Aorta (tissue), 5 donors: ENCODE measurements around the gene NFIA. TPM values are rescaled to one million over a fixed set of nuclear protein-coding genes. Genes with fewer than 3 reads are reported as not detected.
A peak's percentile ranks its signal among the peaks of the same experiment; 100 is the strongest.

Source experiments
- ATAC-seq: fragments of 200-7000 bp; cut with Tn5 transposase; one replicate; pipeline ENCODE4 v1.9.1; 2022; ENCODE audit warnings: moderate library complexity; ENCODE audit not compliant: low FRiP score
- DNase-seq, 2 donors: peaks; one replicate each; pipeline ENCODE4 v3.0.0-alpha.2; 2020
- H3K27ac ChIP-seq, 2 donors: one replicate each; pipeline ENCODE4 v1.5.1; 2013; ENCODE audit warnings: low read length in 2 of 2, mild to moderate bottlenecking in 2 of 2, moderate library complexity in 2 of 2, control low read depth in 1 of 2, inconsistent platforms in 1 of 2, low read depth in 1 of 2
- H3K27me3 ChIP-seq, 2 donors: one replicate each; pipeline ENCODE4 v1.6.1; 2013; ENCODE audit warnings: control low read depth in 1 of 2, low read length in 1 of 2, mild to moderate bottlenecking in 1 of 2, moderate library complexity in 1 of 2; ENCODE audit not compliant: insufficient read depth in 2 of 2, control insufficient read depth in 1 of 2
- H3K36me3 ChIP-seq, 2 donors: one replicate each; pipeline ENCODE4 v1.6.1; 2013; ENCODE audit warnings: control low read depth in 1 of 2, low read length in 1 of 2, mild to moderate bottlenecking in 1 of 2; ENCODE audit not compliant: insufficient read depth in 2 of 2, control insufficient read depth in 1 of 2
- H3K4me1 ChIP-seq, 2 donors: one replicate each; pipeline ENCODE4 v1.6.1; 2013; ENCODE audit warnings: low read length in 2 of 2, control low read depth in 1 of 2, mild to moderate bottlenecking in 1 of 2, moderate library complexity in 1 of 2; ENCODE audit not compliant: insufficient read depth in 2 of 2, control insufficient read depth in 1 of 2
- H3K4me3 ChIP-seq, 2 donors: one replicate each; pipeline ENCODE4 v1.5.1; 2013; ENCODE audit warnings: low read length in 2 of 2, control low read depth in 1 of 2, mild to moderate bottlenecking in 1 of 2
- H3K9me3 ChIP-seq: one replicate; pipeline ENCODE4 v1.6.1; 2013; ENCODE audit warnings: mild to moderate bottlenecking, low read length; ENCODE audit not compliant: control insufficient read depth
- WGBS, 2 donors: extraction: QIAGEN DNeasy Blood & Tissue Kit; methylation state at CpG; one replicate each; pipeline ENCODE4 v1.1.7; 2013; 5-methylcytosine and 5-hydroxymethylcytosine counted together
- intact Hi-C, 2 donors: fragments of 100-400 bp; cut with DNase I; formaldehyde crosslinking; loops; one replicate each; pipeline versions ENCODE4 v1.14.2 to v1.15.0; 2022
- polyA plus RNA-seq, 2 donors: library from polyadenylated mRNA; stranded (reverse); fragments of 200-250 nt; gene quantifications; one replicate each; pipeline ENCODE4 v1.2.3, GENCODE V29; 2013
- total RNA-seq, 2 donors: library from RNA; stranded (reverse); fragmentation: NEBNext Ultra II Directional; extraction: Animal tissue kit (Norgen Biotek cat#: 25700); gene quantifications; one replicate each; pipeline ENCODE4 v1.2.1, GENCODE V29; 2021
- donor health status: healthy with polysubstance abuse.
- donor health status: Bipolar disorder and iron deficiency.
- donor health status: DM: no; HTN: no; CAD: no.
- donor health status: DM: no; HTN: no; CAD: no.
- donor health status: DM: yes; HTN: yes; CAD: no.

The NFIA gene
- total and polyA plus RNA-seq, 4 donors: 15.3 to 221 (median 82.4) TPM

GRCh38 chr1:61162520-61163258, 80.3 kb downstream of the NFIA start:
- H3K27me3 ChIP-seq: no peaks in the 10 kb centered on the region
- no peaks in the 10 kb centered on the region for H3K36me3 ChIP-seq
- no peak for ATAC-seq
- DNase-seq: no peak
- 50 to 58% methylated on average over 4 of the region's 4 CpGs for WGBS, 2 donors
- H3K27ac ChIP-seq: peak overlapping the region; percentile 9 to 90
- peaks cover 0 to 6% of the 10 kb centered on the region in 2 donors for H3K4me1 ChIP-seq
- intact Hi-C loops: no loop called here
- no peaks in the 10 kb centered on the region for H3K9me3 ChIP-seq
- H3K4me3 ChIP-seq: no peak overlapping the region

- 84 to 95% methylated on average over 1 of the region's 1 CpG for WGBS, 2 donors
- DNase-seq (no peak), ATAC-seq (no peak)
- no peaks in the 10 kb centered on the region for H3K27me3 ChIP-seq
- peak overlapping the region in 1 of 2 donors; percentile 43 for H3K27ac ChIP-seq
- H3K9me3 ChIP-seq: no peaks in the 10 kb centered on the region
- H3K4me3 ChIP-seq: no peak overlapping the region
- H3K36me3 ChIP-seq: no peaks in the 10 kb centered on the region
- peaks cover 0 to 6% of the 10 kb centered on the region in 2 donors for H3K4me1 ChIP-seq
- intact Hi-C loops: no loop called here
These were observed 81.0 kb downstream of the NFIA start for GRCh38 chr1:61163355-61163754.

- H3K27ac ChIP-seq: no peak overlapping the region
- intact Hi-C loops: no loop called here
These were observed 83.0 kb downstream of the NFIA start for GRCh38 chr1:61165402-61165801.

GRCh38 chr1:61167309-61167708, 84.9 kb downstream of the NFIA start:
- Histone ChIP-seq H3K9me3 (no peaks in the 10 kb centered on the region), H3K4me1 (peaks cover 13 to 14% of the 10 kb centered on the region in 2 donors), H3K4me3 (no peak overlapping the region), H3K27ac (no peak overlapping the region), H3K36me3 (no peaks in the 10 kb centered on the region), H3K27me3 (no peaks in the 10 kb centered on the region)
- intact Hi-C loops: no loop called here
- no peak for ATAC-seq
- WGBS, 2 donors: 88 to 93% methylated on average over 1 of the region's 1 CpG
- DNase-seq: no peak

More at GRCh38 chr1:61165402-61165801, 83.0 kb downstream of the NFIA start:
- no peaks in the 10 kb centered on the region for H3K36me3 ChIP-seq
- 49 to 56% methylated on average over 2 of the region's 2 CpGs for WGBS, 2 donors
- ATAC-seq (no peak), DNase-seq (no peak)
- H3K4me1 ChIP-seq: peaks cover 7 to 11% of the 10 kb centered on the region in 2 donors
- no peaks in the 10 kb centered on the region for H3K9me3 ChIP-seq
- H3K4me3 ChIP-seq: no peak overlapping the region
- no peaks in the 10 kb centered on the region for H3K27me3 ChIP-seq

GRCh38 chr1:61169045-61169444, 86.7 kb downstream of the NFIA start:
- Histone ChIP-seq H3K27me3 (no peaks in the 10 kb centered on the region), H3K36me3 (no peaks in the 10 kb centered on the region), H3K9me3 (no peaks in the 10 kb centered on the region), H3K27ac (peak overlapping the region in 1 of 2 donors; percentile 10), H3K4me1 (peaks cover 11 to 15% of the 10 kb centered on the region in 2 donors), H3K4me3 (no peak overlapping the region)
- intact Hi-C loops: no loop called here
- DNase-seq: no peak
- ATAC-seq: no peak

- DNase-seq: no peak
- Histone ChIP-seq H3K36me3 (no peaks in the 10 kb centered on the region), H3K4me3 (no peak overlapping the region), H3K27ac (peak overlapping the region; percentile 79 to 86), H3K27me3 (no peaks in the 10 kb centered on the region), H3K4me1 (peaks cover 9 to 15% of the 10 kb centered on the region in 2 donors), H3K9me3 (no peaks in the 10 kb centered on the region)
- WGBS, 2 donors: 94% methylated on average over 3 of the region's 3 CpGs
- no peak for ATAC-seq
- intact Hi-C loops: loop anchor here in 1 of 2 donors (5.0 to 10.0 kb wide), 2 partner anchors 72 to 275 kb away; no protein-coding TSS in a partner anchor
These were observed 87.3 kb downstream of the NFIA start for GRCh38 chr1:61169634-61170033.

- ATAC-seq: no peak
- peak overlapping the region; percentile 79 to 86 for H3K27ac ChIP-seq
- no peaks in the 10 kb centered on the region for H3K27me3 ChIP-seq
- no peaks in the 10 kb centered on the region for H3K9me3 ChIP-seq
- 5% methylated on average over 6 of the region's 6 CpGs for WGBS, 2 donors
- intact Hi-C loops: loop anchor here in 1 of 2 donors (5.0 to 10.0 kb wide), 2 partner anchors 73 to 274 kb away; no protein-coding TSS in a partner anchor
- no peak for DNase-seq
- no peak overlapping the region for H3K4me3 ChIP-seq
- no peaks in the 10 kb centered on the region for H3K36me3 ChIP-seq
- H3K4me1 ChIP-seq: peaks cover 9 to 19% of the 10 kb centered on the region in 2 donors
These were observed 88.2 kb downstream of the NFIA start for GRCh38 chr1:61170328-61171238.

- ATAC-seq (no peak), DNase-seq (no peak)
- H3K4me3 ChIP-seq: no peak overlapping the region
- no peaks in the 10 kb centered on the region for H3K27me3 ChIP-seq
- peaks cover 9 to 19% of the 10 kb centered on the region in 2 donors for H3K4me1 ChIP-seq
- H3K9me3 ChIP-seq: no peaks in the 10 kb centered on the region
- H3K36me3 ChIP-seq: no peaks in the 10 kb centered on the region
- WGBS, 2 donors: 14 to 19% methylated on average over 2 of the region's 2 CpGs
- intact Hi-C loops: loop anchor here in 1 of 2 donors (5.0 to 10.0 kb wide), 2 partner anchors 74 to 273 kb away; no protein-coding TSS in a partner anchor
- H3K27ac ChIP-seq: peak overlapping the region; percentile 61 to 88
These were observed 89.0 kb downstream of the NFIA start for GRCh38 chr1:61171346-61171745.
